IMR-90 (cell line): ENCODE data around the gene C10orf71. TPM values are rescaled to one million over a fixed set of nuclear protein-coding genes. Genes with fewer than 3 reads are reported as not detected.

Experiments used
- ATAC-seq: fragments of 200-7000 bp; cut with Tn5 transposase; 2 replicates; pipeline ENCODE4 v1.9.1; 2020; ENCODE audit warnings: low read depth, mild to moderate bottlenecking, moderate library complexity
- BruUV-seq: library from RNA; stranded (reverse); fragments of 400-500 nt; replicated peaks from 2 replicates; lab custom pipeline; 2021; lab: Mats Ljungman, UMichigan
- CTCF ChIA-PET: fragments of 300-600 bp; formaldehyde crosslinking; extraction: SDS; loops from one replicate; lab custom pipeline; 2021; ENCODE audit warnings: antibody characterized with exemption; lab: Yijun Ruan, JAX
- POLR2A ChIA-PET: fragments of 300-600 bp; sonication (Branson Sonifier 250); formaldehyde crosslinking; loops from one replicate; lab custom pipeline; 2022; ENCODE audit warnings: antibody characterized with exemption; ENCODE audit not compliant: unreplicated experiment; lab: Charles Lee
- DNase-seq: peaks from one replicate; pipeline ENCODE4 v3.0.0; 2013
- H2AFZ ChIP-seq: replicated peaks from 2 replicates; pipeline ENCODE3; 2013; ENCODE audit warnings: low read length, mild to moderate bottlenecking; ENCODE audit not compliant: poor library complexity
- H2AK5ac ChIP-seq: 2 replicates; pipeline ENCODE4 v1.6.1; 2013; ENCODE audit warnings: low read depth, low read length, inconsistent platforms
- H2AK9ac ChIP-seq: replicated peaks from 2 replicates; pipeline ENCODE3; 2013; ENCODE audit warnings: mild to moderate bottlenecking, low read depth, low read length, moderate library complexity; ENCODE audit not compliant: poor library complexity
- H2BK120ac ChIP-seq: 2 replicates; pipeline ENCODE4 v1.6.1; 2013; ENCODE audit warnings: low read depth, low read length, inconsistent platforms
- H2BK15ac ChIP-seq: 3 replicates; pipeline ENCODE4 v1.6.1; 2013; ENCODE audit warnings: low read depth, low read length, inconsistent platforms
- H2BK20ac ChIP-seq: 2 replicates; pipeline ENCODE4 v1.6.1; 2013; ENCODE audit warnings: low read depth, mild to moderate bottlenecking, inconsistent platforms, low read length, moderate library complexity
- H2BK5ac ChIP-seq: 2 replicates; pipeline ENCODE4 v1.6.1; 2013; ENCODE audit warnings: mild to moderate bottlenecking, low read depth, low read length, inconsistent platforms; ENCODE audit not compliant: poor library complexity, severe bottlenecking
- H3K14ac ChIP-seq: replicated peaks from 2 replicates; pipeline ENCODE4 v1.6.1; 2013; ENCODE audit warnings: low read depth, low read length, inconsistent platforms
- H3K18ac ChIP-seq: 2 replicates; pipeline ENCODE4 v1.6.1; 2013; ENCODE audit warnings: low read depth, low read length, control low read depth
- H3K23ac ChIP-seq: 2 replicates; pipeline ENCODE4 v1.6.1; 2013; ENCODE audit warnings: low read depth, low read length, inconsistent platforms
- H3K27ac ChIP-seq: 2 replicates; pipeline ENCODE4 v1.5.1; 2013; ENCODE audit warnings: mild to moderate bottlenecking, control low read depth, low read length; ENCODE audit not compliant: insufficient read depth
- H3K27me3 ChIP-seq: 2 replicates; pipeline ENCODE4 v1.6.1; 2013; ENCODE audit warnings: low read length; ENCODE audit not compliant: control insufficient read depth, insufficient read depth
- H3K36me3 ChIP-seq: 2 replicates; pipeline ENCODE4 v1.6.1; 2013; ENCODE audit warnings: low read length, mixed read lengths; ENCODE audit not compliant: control insufficient read depth, insufficient read depth
- H3K4ac ChIP-seq: 2 replicates; pipeline ENCODE4 v1.6.1; 2013; ENCODE audit warnings: low read depth, low read length, inconsistent platforms
- H3K4me1 ChIP-seq: 2 replicates; pipeline ENCODE4 v1.6.1; 2013; ENCODE audit warnings: low read length, mixed read lengths; ENCODE audit not compliant: control insufficient read depth, insufficient read depth
- H3K4me2 ChIP-seq: 2 replicates; pipeline ENCODE4 v1.6.1; 2013; ENCODE audit warnings: low read depth, mild to moderate bottlenecking, control low read depth, low read length, moderate library complexity
- H3K4me3 ChIP-seq: 2 replicates; pipeline ENCODE4 v1.5.1; 2013; ENCODE audit warnings: low read depth, mild to moderate bottlenecking, control low read depth, low read length, moderate library complexity; ENCODE audit not compliant: insufficient read depth
- H3K56ac ChIP-seq: 2 replicates; pipeline ENCODE4 v1.6.1; 2013; ENCODE audit warnings: low read length, inconsistent platforms; ENCODE audit not compliant: insufficient read depth; ENCODE audit errors: extremely low read depth
- H3K79me1 ChIP-seq, 2 experiments: 2 replicates each; pipeline ENCODE4 v1.6.1; 2013; ENCODE audit warnings: low read length in 2 of 2, inconsistent platforms in 1 of 2, low read depth in 1 of 2
- H3K9ac ChIP-seq: 2 replicates; pipeline ENCODE4 v1.6.1; 2013; ENCODE audit warnings: low read depth, low read length, control low read depth
- H3K9me1 ChIP-seq: 2 replicates; pipeline ENCODE4 v1.6.1; 2013; ENCODE audit warnings: low read length, inconsistent platforms; ENCODE audit not compliant: insufficient read depth
- H3K9me3 ChIP-seq: 2 replicates; pipeline ENCODE4 v1.6.1; 2013; ENCODE audit warnings: low read length; ENCODE audit not compliant: control insufficient read depth, insufficient read depth
- H4K20me1 ChIP-seq: 2 replicates; pipeline ENCODE4 v1.6.1; 2013; ENCODE audit warnings: low read length, inconsistent platforms; ENCODE audit not compliant: insufficient read depth
- H4K5ac ChIP-seq: 2 replicates; pipeline ENCODE4 v1.6.1; 2013; ENCODE audit warnings: mild to moderate bottlenecking, low read depth, low read length, control low read depth
- H4K8ac ChIP-seq, 2 experiments: 2 replicates each; pipeline ENCODE4 v1.6.1; 2013; ENCODE audit warnings: low read depth in 2 of 2, low read length in 2 of 2, control low read depth in 1 of 2, inconsistent platforms in 1 of 2
- H4K91ac ChIP-seq: 2 replicates; pipeline ENCODE4 v1.6.1; 2013; ENCODE audit warnings: low read depth, low read length, inconsistent platforms; ENCODE audit not compliant: insufficient read depth
- BHLHE40 ChIP-seq: fragments of 150-350 bp; IDR thresholded peaks from 2 replicates; pipeline ENCODE4 v1.6.1; 2016; ENCODE audit warnings: mild to moderate bottlenecking, low read depth, low read length
- CEBPB ChIP-seq: IDR thresholded peaks from 2 replicates; pipeline ENCODE4 v1.6.1; 2012; ENCODE audit warnings: low read depth, low read length, improper control_type of control experiment
- CHD1 ChIP-seq: IDR thresholded peaks from 2 replicates; pipeline ENCODE4 v1.6.1; 2012; ENCODE audit warnings: low read depth, low read length, improper control_type of control experiment
- FOS ChIP-seq: fragments of 150-350 bp; IDR thresholded peaks from 2 replicates; pipeline ENCODE4 v1.6.1; 2016; ENCODE audit warnings: low read depth, low read length
- MAFK ChIP-seq: IDR thresholded peaks from 2 replicates; pipeline ENCODE4 v1.6.1; 2012; ENCODE audit warnings: low read depth, low read length, improper control_type of control experiment
- MAZ ChIP-seq: IDR thresholded peaks from 2 replicates; pipeline ENCODE4 v1.6.1; 2012; ENCODE audit warnings: low read depth, mild to moderate bottlenecking, low read length, improper control_type of control experiment, moderate library complexity, borderline replicate concordance
- MXI1 ChIP-seq: IDR thresholded peaks from 2 replicates; pipeline ENCODE4 v1.6.1; 2012; ENCODE audit warnings: low read depth, mild to moderate bottlenecking, low read length, moderate library complexity, borderline replicate concordance
- NFE2L2 ChIP-seq: fragments of 150-350 bp; IDR thresholded peaks from 2 replicates; pipeline ENCODE4 v1.6.1; 2016; ENCODE audit warnings: low read depth, mild to moderate bottlenecking, low read length
- POLR2A ChIP-seq: IDR thresholded peaks from 2 replicates; pipeline ENCODE4 v1.6.1; 2012; ENCODE audit warnings: mild to moderate bottlenecking, low read depth, low read length
- RAD21 ChIP-seq: IDR thresholded peaks from 2 replicates; pipeline ENCODE4 v1.6.1; 2012; ENCODE audit warnings: low read length, improper control_type of control experiment
- RCOR1 ChIP-seq: IDR thresholded peaks from 2 replicates; pipeline ENCODE4 v1.6.1; 2012; ENCODE audit warnings: mild to moderate bottlenecking, low read length, improper control_type of control experiment; ENCODE audit not compliant: insufficient replicate concordance
- RFX5 ChIP-seq: IDR thresholded peaks from 2 replicates; pipeline ENCODE4 v1.8.0; 2012; ENCODE audit warnings: low read depth, mild to moderate bottlenecking, low read length, moderate library complexity
- SMC3 ChIP-seq: fragments of 150-350 bp; IDR thresholded peaks from 2 replicates; pipeline ENCODE4 v1.6.1; 2016; ENCODE audit warnings: low read depth, mild to moderate bottlenecking, antibody characterized with exemption, low read length, moderate library complexity
- WGBS, 2 experiments: methylation state at CpG; one replicate each; pipeline versions ENCODE4 v1.1.5 to v1.1.7; 2013; ENCODE audit warnings: missing lambda C conversion rate in 2 of 2; ENCODE audit not compliant: insufficient read length in 1 of 2; ENCODE audit errors: extremely low coverage in 2 of 2; 5-methylcytosine and 5-hydroxymethylcytosine counted together
- dilution Hi-C: fragments of 300-500 bp; cut with HindIII; formaldehyde crosslinking; loops from one replicate; pipeline ENCODE4 v1.14.3; 2018; ENCODE audit warnings: low sequenced_read_pairs; ENCODE audit not compliant: unreplicated experiment
- in situ Hi-C: fragments of 300-500 bp; cut with MboI; formaldehyde crosslinking; loops from 3 replicates; pipeline ENCODE4 v1.14.3; 2019; ENCODE audit warnings: low sequenced_read_pairs, inconsistent platforms, mixed read lengths
- intact Hi-C: fragments of 100-400 bp; cut with micrococcal nuclease; formaldehyde crosslinking; loops from 2 replicates; pipeline ENCODE4 v1.10.0; 2022
- polyA plus RNA-seq, 3 experiments: library from polyadenylated mRNA; depleted of rRNA; stranded (reverse); fragments of >200 nt; gene quantifications; 2 replicates each; pipeline ENCODE4 v1.2.3, GENCODE V29; 2012; ENCODE audit warnings: low replicate concordance in 1 of 3
- total RNA-seq: library from RNA; depleted of rRNA; stranded (reverse); fragments of >200 nt; gene quantifications from 2 replicates; pipeline ENCODE4 v1.2.3, GENCODE V29; 2012
- TF ChIP-seq, protein P1 (sequence below): conservative IDR thresholded peaks from 2 replicates; pipeline ENCODE4 v1.5.1; 2012; ENCODE audit warnings: mild to moderate bottlenecking, low read depth, low read length, improper control_type of control experiment
- TF ChIP-seq, protein P2 (sequence below): fragments of 150-350 bp; IDR thresholded peaks from 2 replicates; pipeline ENCODE4 v1.6.1; 2016; ENCODE audit warnings: low read depth, mild to moderate bottlenecking, low read length, moderate library complexity, borderline replicate concordance
- TF ChIP-seq, protein P3 (sequence below): fragments of 150-350 bp; IDR thresholded peaks from 2 replicates; pipeline ENCODE4 v1.6.1; 2017; ENCODE audit warnings: mild to moderate bottlenecking, antibody characterized with exemption, low read length, low read depth

The C10orf71 gene
- total and polyA plus RNA-seq, 2 of the 4 experiments (the other 2 are of a cell fraction) = not detected

DNA sequence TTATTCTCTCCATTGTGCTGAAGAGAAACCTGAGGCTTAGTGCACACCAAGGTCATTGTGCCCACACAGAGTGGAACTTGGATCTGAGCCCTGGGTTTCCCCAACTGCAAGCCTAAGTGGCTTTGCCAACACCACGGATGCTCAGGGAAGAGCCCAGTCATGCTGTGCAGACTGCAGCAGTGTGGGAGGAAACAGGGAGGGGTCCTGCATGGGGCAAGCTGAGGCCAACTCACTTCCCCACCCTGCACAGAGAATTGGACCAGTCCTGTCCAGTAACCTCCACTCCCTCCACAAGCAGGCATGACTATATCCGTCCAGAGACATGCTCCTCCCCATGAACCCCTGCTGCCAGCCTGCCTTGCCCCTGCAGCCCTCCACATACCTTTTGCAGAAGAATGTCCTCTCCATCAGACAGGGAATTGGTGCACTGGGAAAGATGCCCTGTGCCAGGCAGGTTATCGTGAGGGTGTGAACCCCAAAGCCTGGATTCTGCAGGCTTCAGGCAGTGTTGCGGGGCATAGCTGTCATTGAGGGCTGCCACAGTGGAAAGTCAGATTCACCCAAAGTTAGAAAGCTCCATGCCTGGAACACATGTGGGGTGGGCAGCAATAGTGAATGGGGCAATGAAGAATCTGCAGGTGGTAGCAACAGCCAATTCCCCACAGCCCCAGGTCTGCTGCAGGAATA is 52.0 kb downstream of the C10orf71 start:
- Histone ChIP-seq H3K9me1 (no peaks in the 10 kb centered on the region), H2BK20ac (no peak overlapping the region), H3K9me3 (peaks cover 4% of the 10 kb centered on the region; the same call in 1 of the 2 replicates), H3K27me3 (peaks cover 2% of the 10 kb centered on the region; the same call in 1 of the 2 replicates), H3K36me3 (no peaks in the 10 kb centered on the region), H2BK5ac (no peak overlapping the region), H4K20me1 (no peaks in the 10 kb centered on the region), H3K14ac (no peak overlapping the region), H3K4me3 (no peak overlapping the region), H3K9ac (no peak overlapping the region), H2AK5ac (no peak overlapping the region), H3K23ac (no peak overlapping the region), H3K56ac (no peak overlapping the region), H2AFZ (no peak overlapping the region), H2BK15ac (no peak overlapping the region), H2BK120ac (no peak overlapping the region), H4K8ac (no peak overlapping the region), H2AK9ac (no peak overlapping the region), H3K27ac (no peak overlapping the region), H3K4me2 (no peak overlapping the region), H3K4ac (no peak overlapping the region), H3K18ac (no peak overlapping the region), H4K5ac (no peak overlapping the region), H3K4me1 (no peaks in the 10 kb centered on the region), H4K91ac (no peak overlapping the region), H3K79me1 (no peaks in the 10 kb centered on the region)
- DNase-seq (no peak), ATAC-seq (no peak)
- POLR2A ChIA-PET = no interaction called here
- TF ChIP-seq NFE2L2 (no peak), POLR2A (no peak), RFX5 (no peak), FOS (no peak), SMC3 (no peak), CHD1 (no peak), RAD21 (no peak), MAZ (no peak), MXI1 (no peak), RCOR1 (no peak), BHLHE40 (no peak), CEBPB (no peak), MAFK (no peak)
- TF ChIP-seq, protein P1, sequence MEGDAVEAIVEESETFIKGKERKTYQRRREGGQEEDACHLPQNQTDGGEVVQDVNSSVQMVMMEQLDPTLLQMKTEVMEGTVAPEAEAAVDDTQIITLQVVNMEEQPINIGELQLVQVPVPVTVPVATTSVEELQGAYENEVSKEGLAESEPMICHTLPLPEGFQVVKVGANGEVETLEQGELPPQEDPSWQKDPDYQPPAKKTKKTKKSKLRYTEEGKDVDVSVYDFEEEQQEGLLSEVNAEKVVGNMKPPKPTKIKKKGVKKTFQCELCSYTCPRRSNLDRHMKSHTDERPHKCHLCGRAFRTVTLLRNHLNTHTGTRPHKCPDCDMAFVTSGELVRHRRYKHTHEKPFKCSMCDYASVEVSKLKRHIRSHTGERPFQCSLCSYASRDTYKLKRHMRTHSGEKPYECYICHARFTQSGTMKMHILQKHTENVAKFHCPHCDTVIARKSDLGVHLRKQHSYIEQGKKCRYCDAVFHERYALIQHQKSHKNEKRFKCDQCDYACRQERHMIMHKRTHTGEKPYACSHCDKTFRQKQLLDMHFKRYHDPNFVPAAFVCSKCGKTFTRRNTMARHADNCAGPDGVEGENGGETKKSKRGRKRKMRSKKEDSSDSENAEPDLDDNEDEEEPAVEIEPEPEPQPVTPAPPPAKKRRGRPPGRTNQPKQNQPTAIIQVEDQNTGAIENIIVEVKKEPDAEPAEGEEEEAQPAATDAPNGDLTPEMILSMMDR = no peak
- TF ChIP-seq, protein P2, sequence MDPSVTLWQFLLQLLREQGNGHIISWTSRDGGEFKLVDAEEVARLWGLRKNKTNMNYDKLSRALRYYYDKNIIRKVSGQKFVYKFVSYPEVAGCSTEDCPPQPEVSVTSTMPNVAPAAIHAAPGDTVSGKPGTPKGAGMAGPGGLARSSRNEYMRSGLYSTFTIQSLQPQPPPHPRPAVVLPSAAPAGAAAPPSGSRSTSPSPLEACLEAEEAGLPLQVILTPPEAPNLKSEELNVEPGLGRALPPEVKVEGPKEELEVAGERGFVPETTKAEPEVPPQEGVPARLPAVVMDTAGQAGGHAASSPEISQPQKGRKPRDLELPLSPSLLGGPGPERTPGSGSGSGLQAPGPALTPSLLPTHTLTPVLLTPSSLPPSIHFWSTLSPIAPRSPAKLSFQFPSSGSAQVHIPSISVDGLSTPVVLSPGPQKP = no peak
- TF ChIP-seq, protein P3, sequence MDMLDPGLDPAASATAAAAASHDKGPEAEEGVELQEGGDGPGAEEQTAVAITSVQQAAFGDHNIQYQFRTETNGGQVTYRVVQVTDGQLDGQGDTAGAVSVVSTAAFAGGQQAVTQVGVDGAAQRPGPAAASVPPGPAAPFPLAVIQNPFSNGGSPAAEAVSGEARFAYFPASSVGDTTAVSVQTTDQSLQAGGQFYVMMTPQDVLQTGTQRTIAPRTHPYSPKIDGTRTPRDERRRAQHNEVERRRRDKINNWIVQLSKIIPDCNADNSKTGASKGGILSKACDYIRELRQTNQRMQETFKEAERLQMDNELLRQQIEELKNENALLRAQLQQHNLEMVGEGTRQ = no peak
- intact Hi-C loops (no loop called here), in situ Hi-C loops (no loop called here), dilution Hi-C loops (no loop called here)
- no TSS peak for BruUV-seq
- CTCF ChIA-PET = no interaction called here
- 83% methylated on average over 1 of the region's 4 CpGs; no CpG with 5 or more reads in 1 of the 2 experiments for WGBS, 2 experiments
